ENCODE results near the gene ZSCAN30. TPM values are rescaled to one million over a fixed set of nuclear protein-coding genes. Genes with fewer than 3 reads are reported as not detected.

The ZSCAN30 gene
- total RNA-seq = 15.4 and 24.6 TPM in 2 replicates

DNA sequence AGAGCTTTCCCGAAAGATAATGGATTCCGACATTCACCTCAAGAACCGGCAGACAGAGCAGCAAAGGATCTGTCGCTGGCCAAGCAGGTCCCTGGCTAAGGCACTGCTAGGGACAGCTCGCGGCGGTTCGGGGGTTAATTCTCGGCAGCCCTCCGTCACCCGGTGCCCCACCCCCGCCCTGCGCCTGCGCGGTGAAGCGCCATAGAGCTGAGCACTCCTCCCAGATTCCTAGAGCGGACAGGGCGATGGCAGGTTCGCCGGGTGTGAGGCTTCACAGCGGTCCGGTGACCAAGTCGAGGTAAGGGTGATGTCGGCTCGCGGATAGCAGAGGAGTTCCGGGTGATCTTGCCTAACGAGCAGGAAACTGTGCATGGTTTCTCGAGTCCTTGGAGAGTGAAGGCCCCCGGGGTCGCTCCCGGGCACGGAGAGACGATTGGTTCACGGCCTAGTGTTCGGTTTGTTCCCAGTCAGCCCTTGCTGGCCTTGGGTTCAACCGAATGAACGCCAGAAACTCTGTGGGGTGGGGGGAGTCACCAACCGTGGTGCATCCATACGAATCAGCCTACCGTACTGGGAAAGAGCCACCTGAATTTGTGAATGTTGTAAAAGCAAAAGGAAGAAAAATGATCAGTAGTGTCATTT lies at the start of gene ZSCAN30:
ZSCAN30 (minus strand) TSS at position 136 of the 642 bp plus-strand sequence. CDS start 25,877 bp downstream, outside the sequence.

DNA sequence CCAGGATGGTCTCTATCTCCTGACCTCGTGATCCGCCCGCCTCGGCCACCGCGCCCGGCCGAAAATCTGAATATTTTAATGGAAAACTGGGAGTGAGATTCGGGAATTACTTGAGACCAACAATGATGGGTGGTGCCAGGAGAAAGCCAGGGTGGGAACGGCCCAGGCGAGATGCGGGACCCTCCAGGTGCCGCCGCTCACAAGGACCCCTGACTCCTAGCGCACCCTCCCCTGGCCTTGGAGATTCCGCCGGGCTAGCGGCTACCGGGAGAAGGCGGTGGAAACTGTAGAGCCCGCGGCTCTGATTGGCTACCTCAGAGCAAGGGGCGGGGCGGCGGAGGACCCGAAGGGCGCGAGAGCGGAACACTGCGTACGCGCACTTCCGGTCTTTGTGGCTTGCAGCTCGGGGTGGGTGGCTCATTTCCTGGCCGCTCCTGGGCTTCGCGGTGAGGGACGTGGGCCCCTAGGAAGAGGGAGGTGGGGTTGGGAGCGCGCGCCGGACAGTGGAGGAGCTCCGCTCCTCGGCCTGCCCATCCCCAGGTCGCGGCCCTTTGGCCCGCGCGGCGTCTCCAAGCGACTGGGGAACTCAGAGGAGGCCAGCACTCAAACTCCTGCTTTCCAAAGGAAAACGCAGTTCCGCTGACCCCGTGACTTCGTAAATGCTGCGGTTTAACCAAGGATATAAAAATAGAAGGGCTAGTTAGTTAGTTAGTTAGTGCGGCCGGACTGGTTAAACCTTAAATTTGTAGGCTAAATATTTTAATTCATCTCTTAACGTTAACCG lies 49.2 kb downstream of the ZSCAN30 start, which contains the start of gene ZNF397:
ZNF397 (plus strand) TSS at position 371 of the 784 bp plus-strand sequence. CDS start 1,437 bp downstream, outside the sequence.

Other genes starting within 250 kb of the ZSCAN30 start
- 150 and 180 TPM in 2 replicates for gene MAPRE2, start 248.8 kb downstream of the ZSCAN30 start, total RNA-seq
- 4.7 and 6.5 TPM in 2 replicates for gene ZNF397, start 49.2 kb downstream of the ZSCAN30 start, total RNA-seq
- gene ZNF24, start 54.2 kb upstream of the ZSCAN30 start, total RNA-seq = 41.0 and 42.3 TPM in 2 replicates
- gene ZNF396, start 87.1 kb upstream of the ZSCAN30 start, total RNA-seq = 0.40 and 1.3 TPM in 2 replicates
- gene INO80C, start 207.7 kb upstream of the ZSCAN30 start, total RNA-seq = 35.9 and 43.4 TPM in 2 replicates